Body of pancreas (tissue), 4 donors: ENCODE data around the gene PRDM15. TPM values are rescaled to one million over a fixed set of nuclear protein-coding genes. Genes with fewer than 3 reads are reported as not detected.

ENCODE experiments used
- ATAC-seq: fragments of 150-250 bp; one replicate; pipeline ENCODE4 v1.9.1; 2016
- DNase-seq, 4 donors: peaks; one replicate each; pipeline ENCODE4 v3.0.0-alpha.2; 2019
- H3K27ac ChIP-seq, 4 donors: fragments of 200-600 bp; sonication (generic); 1 replicate in 3 of 4; 2 replicates in 1 of 4; pipeline versions ENCODE4 v1.5.1 to v1.6.1; 2016 to 2019; ENCODE audit warnings: mild to moderate bottlenecking in 1 of 4, mixed read lengths in 1 of 4, moderate library complexity in 1 of 4
- H3K27me3 ChIP-seq, 2 donors: fragments of 200-600 bp; sonication (generic); one replicate each; pipeline ENCODE4 v1.6.0; 2016; ENCODE audit warnings: mild to moderate bottlenecking in 1 of 2
- H3K36me3 ChIP-seq, 2 donors: fragments of 200-600 bp; sonication (generic); replicated peaks in 1 of 2; 2 replicates each; pipeline ENCODE4 v1.5.1; 2016; ENCODE audit warnings: low read depth in 2 of 2; ENCODE audit not compliant: insufficient read depth in 1 of 2
- H3K4me1 ChIP-seq: fragments of 200-600 bp; sonication (generic); one replicate; pipeline ENCODE4 v1.6.0; 2016
- H3K4me3 ChIP-seq, 2 donors: fragments of 200-600 bp; sonication (generic); 1 replicate in 1 of 2; 2 replicates in 1 of 2; pipeline ENCODE4 v1.5.1; 2016 to 2019
- H3K9me3 ChIP-seq, 3 donors: fragments of 200-600 bp; sonication (generic); 1 replicate in 2 of 3; 2 replicates in 1 of 3; pipeline ENCODE4 v1.5.1; 2016
- CTCF ChIP-seq, 7 experiments: fragments of 450-650 bp in 4 of 7; fragments of 200-600 bp in 3 of 7; sonication (generic) in 3 of 7; IDR thresholded peaks; one replicate each; pipeline ENCODE4 v1.5.1; 2016 to 2019; ENCODE audit warnings: antibody characterized with exemption in 7 of 7
- POLR2A ChIP-seq, 3 donors: fragments of 450-650 bp; IDR thresholded peaks; one replicate each; pipeline ENCODE4 v1.6.1; 2016; ENCODE audit warnings: antibody characterized with exemption in 3 of 3, mild to moderate bottlenecking in 2 of 3
- WGBS, 2 donors: methylation state at CpG; one replicate each; pipeline ENCODE4 v1.1.5; 2017; 5-methylcytosine and 5-hydroxymethylcytosine counted together
- intact Hi-C: fragments of 100-400 bp; cut with DNase I; formaldehyde crosslinking; loops from one replicate; pipeline ENCODE4 v1.15.1; 2023
- small RNA-seq: library from RNA; depleted of rRNA; stranded (forward); fragments of <200 nt; gene quantifications from one replicate; pipeline ENCODE3, GENCODE V24; 2016
- total RNA-seq, 2 donors: library from RNA; depleted of rRNA; stranded (reverse); fragments of >200 nt; gene quantifications; one replicate each; pipeline ENCODE4 v1.1.0, GENCODE V29; 2016

PRDM15 gene
- total RNA-seq, 2 donors from 2014 or later, result 3.1 to 6.9 TPM

DNA sequence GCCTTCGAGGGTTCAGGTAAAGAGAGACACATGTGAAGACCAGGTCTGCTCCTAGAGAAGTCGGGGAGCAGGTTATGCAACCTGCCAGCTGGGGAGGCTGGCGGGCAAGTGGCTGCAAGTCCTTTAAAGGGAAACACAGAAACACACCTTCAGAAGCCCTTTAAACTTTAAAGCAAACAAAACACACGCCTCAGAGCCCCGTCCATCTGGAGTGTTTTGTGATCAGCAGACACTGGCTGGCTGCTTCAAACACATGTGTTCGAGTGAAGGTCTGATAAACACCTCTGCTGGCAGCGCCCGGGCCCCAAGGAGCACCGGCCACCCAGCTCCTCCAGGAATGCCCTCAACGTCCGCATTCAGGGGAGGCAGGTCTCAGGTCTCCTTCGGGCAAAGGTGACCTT is 127.5 kb downstream of the PRDM15 start:
- WGBS, 2 donors, result 18 to 23% methylated on average over 6 to 12 of the region's 12 CpGs
- DNase-seq (peak in 3 of 4 donors; percentile 35 to 57 (median 56)), ATAC-seq (peak; percentile 41)
- peaks cover 0 to 10% of the 10 kb centered on the region in 2 donors for H3K36me3 ChIP-seq
- intact Hi-C loops, result no loop called here
- H3K27me3 ChIP-seq, result no peaks in the 10 kb centered on the region
- H3K4me1 ChIP-seq, result peaks cover 37% of the 10 kb centered on the region
- H3K4me3 ChIP-seq, result no peak overlapping the region
- H3K27ac ChIP-seq, result peak overlapping the region in 3 of 4 donors; percentile 17 to 29 (median 22)
- no peak for TF ChIP-seq POLR2A (IDR thresholded peaks at IDR 0.05)
- TF ChIP-seq CTCF (IDR thresholded peaks at IDR 0.05), result no peak
- no peaks in the 10 kb centered on the region for H3K9me3 ChIP-seq

- Histone ChIP-seq H3K4me3 (no peak overlapping the region), H3K27ac (no peak overlapping the region), H3K36me3 (peaks cover 0 to 15% of the 10 kb centered on the region in 2 donors), H3K9me3 (no peaks in the 10 kb centered on the region), H3K27me3 (no peaks in the 10 kb centered on the region), H3K4me1 (peaks cover 37% of the 10 kb centered on the region)
- DNase-seq (no peak), ATAC-seq (no peak)
- intact Hi-C loops, result no loop called here
- whole genome bisulfite sequencing, 2 donors, result 83 to 88% methylated on average over 15 to 16 of the region's 16 CpGs
- no peak for TF ChIP-seq POLR2A (IDR thresholded peaks at IDR 0.05)
Measured at GRCh38 chr21:41750532-41751151, 128.5 kb downstream of the PRDM15 start.

DNA sequence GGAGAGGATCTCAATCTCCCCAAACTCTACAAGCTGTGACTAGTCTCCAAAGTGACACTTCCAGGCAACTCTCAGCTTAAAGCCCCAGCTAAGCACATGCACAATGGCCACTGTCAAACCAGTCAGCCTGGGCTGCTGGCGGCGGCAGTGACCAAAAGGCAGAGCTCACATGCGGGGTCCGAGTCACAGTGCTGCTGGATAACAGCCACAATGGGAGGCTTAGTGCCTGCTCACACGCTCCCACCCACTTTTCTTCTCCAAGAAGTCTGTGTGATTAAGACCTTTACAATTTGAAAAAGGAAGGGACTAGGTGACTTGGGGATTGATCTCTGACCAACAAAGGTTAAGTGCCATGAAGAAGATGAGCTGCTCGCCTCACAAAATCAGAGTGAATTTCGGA is 129.1 kb downstream of the PRDM15 start:
- no peak for DNase-seq
- no peak overlapping the region for H3K27ac ChIP-seq
- intact Hi-C loops, result no loop called here
- H3K4me3 ChIP-seq, result no peak overlapping the region
- WGBS, 2 donors, result 89 to 93% methylated on average over 7 of the region's 7 CpGs
- no peak for TF ChIP-seq POLR2A (IDR thresholded peaks at IDR 0.05)
- no peak for TF ChIP-seq CTCF (IDR thresholded peaks at IDR 0.05)
- H3K4me1 ChIP-seq, result peaks cover 37% of the 10 kb centered on the region
- H3K9me3 ChIP-seq, result no peaks in the 10 kb centered on the region
- no peak for ATAC-seq
- H3K36me3 ChIP-seq, result peaks cover 0 to 18% of the 10 kb centered on the region in 2 donors
- H3K27me3 ChIP-seq, result no peaks in the 10 kb centered on the region

DNA sequence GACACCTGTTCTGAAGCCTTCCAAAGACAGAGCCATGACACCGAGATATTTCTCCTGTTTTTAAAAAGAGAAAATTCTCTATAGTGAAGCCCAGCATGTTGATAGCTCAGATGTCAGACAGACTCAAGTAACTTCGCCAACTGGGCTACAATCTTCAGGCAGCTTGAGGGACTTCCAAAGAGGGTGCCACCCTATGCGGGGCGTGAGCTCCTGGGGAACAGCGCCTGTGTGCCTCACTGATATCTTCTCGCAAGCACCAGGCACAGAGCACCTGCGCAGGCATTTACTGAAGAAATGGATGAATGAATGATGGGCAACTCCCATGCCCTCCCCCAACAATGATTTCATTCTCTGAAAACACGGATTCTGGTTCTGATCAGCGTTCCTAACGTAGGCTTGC is 129.9 kb downstream of the PRDM15 start:
- no peak overlapping the region for H3K4me3 ChIP-seq
- no peak for TF ChIP-seq POLR2A (IDR thresholded peaks at IDR 0.05)
- intact Hi-C loops, result no loop called here
- 96% methylated on average over 10 of the region's 10 CpGs for WGBS, 2 donors
- H3K27me3 ChIP-seq, result no peaks in the 10 kb centered on the region
- peaks cover 0 to 23% of the 10 kb centered on the region in 2 donors for H3K36me3 ChIP-seq
- H3K4me1 ChIP-seq, result peaks cover 31% of the 10 kb centered on the region
- DNase-seq, result no peak
- no peak overlapping the region for H3K27ac ChIP-seq
- H3K9me3 ChIP-seq, result no peaks in the 10 kb centered on the region
- ATAC-seq, result no peak

Small RNA genes lying within 50 kb of the gene (small RNA-seq; reads per million reads assigned to genes)
- not detected for gene RF00334

Other genes starting within 250 kb of the PRDM15 start
- 10 to 100 TPM; 14.5 to 18.1 TPM for gene RIPK4, start 112.3 kb downstream of the PRDM15 start, total RNA-seq
- gene C2CD2, start 74.7 kb upstream of the PRDM15 start, total RNA-seq, result 10 to 100 TPM; 10.4 to 25.4 TPM
- gene ZBTB21, start 131.0 kb upstream of the PRDM15 start, total RNA-seq, result 10 to 100 TPM in 1 of 2 donors, 1 to 10 TPM in 1; 4.2 to 10.2 TPM
- gene UMODL1, start 192.0 kb upstream of the PRDM15 start, total RNA-seq, result not detected